HUES6 (cell line): Measurements from ENCODE around the gene C1RL.

Experiments
- H3K27ac ChIP-seq: 2 replicates; pipeline ENCODE4 v1.7.0; 2013; ENCODE audit warnings: low read depth, mild to moderate bottlenecking, low read length, inconsistent platforms
- H3K27me3 ChIP-seq: 2 replicates; pipeline ENCODE4 v1.6.1; 2013; ENCODE audit warnings: low read length; ENCODE audit not compliant: control insufficient read depth, insufficient read depth
- H3K36me3 ChIP-seq: 2 replicates; pipeline ENCODE4 v1.6.1; 2013; ENCODE audit warnings: low read length; ENCODE audit not compliant: control insufficient read depth, insufficient read depth
- H3K4me1 ChIP-seq: 2 replicates; pipeline ENCODE4 v1.6.1; 2013; ENCODE audit warnings: low read length; ENCODE audit not compliant: control insufficient read depth, insufficient read depth
- H3K4me3 ChIP-seq: 2 replicates; pipeline ENCODE4 v1.5.1; 2013; ENCODE audit warnings: low read depth, low read length
- H3K9ac ChIP-seq: one replicate; pipeline ENCODE4 v1.6.1; 2013; ENCODE audit warnings: mild to moderate bottlenecking, low read length
- H3K9me3 ChIP-seq: 2 replicates; pipeline ENCODE4 v1.6.1; 2013; ENCODE audit warnings: low read depth, low read length; ENCODE audit not compliant: control insufficient read depth, insufficient read depth

C1RL gene

GRCh38 chr12:7075939-7076338, 33.1 kb downstream of the C1RL start:
- no peaks in the 10 kb centered on the region for H3K9me3 ChIP-seq
- H3K36me3 ChIP-seq: no peaks in the 10 kb centered on the region
- no peak overlapping the region for H3K9ac ChIP-seq
- H3K27me3 ChIP-seq: no peaks in the 10 kb centered on the region; the same call in 1 of the 2 replicates
- no peak overlapping the region for H3K27ac ChIP-seq
- no peaks in the 10 kb centered on the region for H3K4me1 ChIP-seq
- H3K4me3 ChIP-seq: no peak overlapping the region

- Histone ChIP-seq H3K4me1 (no peaks in the 10 kb centered on the region), H3K9ac (no peak overlapping the region), H3K27me3 (no peaks in the 10 kb centered on the region; the same call in 1 of the 2 replicates), H3K4me3 (no peak overlapping the region), H3K9me3 (no peaks in the 10 kb centered on the region), H3K27ac (no peak overlapping the region), H3K36me3 (no peaks in the 10 kb centered on the region)
Measured at GRCh38 chr12:7075518-7075917, 33.5 kb downstream of the C1RL start.

GRCh38 chr12:7073946-7074345, 35.1 kb downstream of the C1RL start:
- Histone ChIP-seq H3K4me1 (no peaks in the 10 kb centered on the region), H3K27ac (no peak overlapping the region)

GRCh38 chr12:7072554-7072953, 36.5 kb downstream of the C1RL start:
- no peaks in the 10 kb centered on the region for H3K9me3 ChIP-seq
- no peaks in the 10 kb centered on the region for H3K36me3 ChIP-seq
- H3K27ac ChIP-seq: no peak overlapping the region
- no peak overlapping the region for H3K4me3 ChIP-seq
- H3K9ac ChIP-seq: no peak overlapping the region
- H3K27me3 ChIP-seq: no peaks in the 10 kb centered on the region; the same call in 1 of the 2 replicates
- no peaks in the 10 kb centered on the region for H3K4me1 ChIP-seq

More at GRCh38 chr12:7073946-7074345, 35.1 kb downstream of the C1RL start:
- no peaks in the 10 kb centered on the region for H3K9me3 ChIP-seq
- H3K36me3 ChIP-seq: no peaks in the 10 kb centered on the region
- H3K9ac ChIP-seq: no peak overlapping the region
- no peaks in the 10 kb centered on the region; the same call in 1 of the 2 replicates for H3K27me3 ChIP-seq
- H3K4me3 ChIP-seq: no peak overlapping the region

- Histone ChIP-seq H3K36me3 (no peaks in the 10 kb centered on the region), H3K9me3 (no peaks in the 10 kb centered on the region), H3K4me1 (no peaks in the 10 kb centered on the region), H3K27me3 (no peaks in the 10 kb centered on the region; the same call in 1 of the 2 replicates), H3K4me3 (no peak overlapping the region), H3K9ac (no peak overlapping the region), H3K27ac (no peak overlapping the region)
Measured at GRCh38 chr12:7072035-7072434, 37.0 kb downstream of the C1RL start.

- Histone ChIP-seq H3K9me3 (no peaks in the 10 kb centered on the region), H3K27me3 (no peaks in the 10 kb centered on the region; the same call in 1 of the 2 replicates), H3K4me3 (no peak overlapping the region), H3K9ac (no peak overlapping the region), H3K27ac (no peak overlapping the region), H3K36me3 (no peaks in the 10 kb centered on the region), H3K4me1 (no peaks in the 10 kb centered on the region)
Measured at GRCh38 chr12:7069386-7069785, 39.6 kb downstream of the C1RL start.

- H3K9me3 ChIP-seq: no peaks in the 10 kb centered on the region
- H3K9ac ChIP-seq: no peak overlapping the region
- no peak overlapping the region for H3K4me3 ChIP-seq
- H3K27me3 ChIP-seq: no peaks in the 10 kb centered on the region; the same call in 1 of the 2 replicates
- H3K27ac ChIP-seq: no peak overlapping the region
- H3K36me3 ChIP-seq: no peaks in the 10 kb centered on the region
- no peaks in the 10 kb centered on the region for H3K4me1 ChIP-seq
Measured at GRCh38 chr12:7068994-7069346, 40.0 kb downstream of the C1RL start.

- no peaks in the 10 kb centered on the region for H3K36me3 ChIP-seq
- no peaks in the 10 kb centered on the region for H3K4me1 ChIP-seq
- no peak overlapping the region for H3K4me3 ChIP-seq
- no peaks in the 10 kb centered on the region for H3K9me3 ChIP-seq
- no peak overlapping the region for H3K9ac ChIP-seq
- no peaks in the 10 kb centered on the region; the same call in 1 of the 2 replicates for H3K27me3 ChIP-seq
- H3K27ac ChIP-seq: no peak overlapping the region
Measured at GRCh38 chr12:7068240-7068993, 40.6 kb downstream of the C1RL start.

GRCh38 chr12:7067096-7067495, 41.9 kb downstream of the C1RL start:
- Histone ChIP-seq H3K9ac (no peak overlapping the region), H3K4me1 (no peaks in the 10 kb centered on the region), H3K9me3 (no peaks in the 10 kb centered on the region), H3K36me3 (no peaks in the 10 kb centered on the region), H3K27me3 (no peaks in the 10 kb centered on the region), H3K27ac (no peak overlapping the region), H3K4me3 (no peak overlapping the region)

GRCh38 chr12:7066596-7066995, 42.4 kb downstream of the C1RL start:
- Histone ChIP-seq H3K9ac (no peak overlapping the region), H3K4me3 (no peak overlapping the region), H3K36me3 (no peaks in the 10 kb centered on the region), H3K27ac (no peak overlapping the region), H3K27me3 (no peaks in the 10 kb centered on the region), H3K4me1 (no peaks in the 10 kb centered on the region), H3K9me3 (no peaks in the 10 kb centered on the region)

- no peak overlapping the region for H3K9ac ChIP-seq
- H3K27ac ChIP-seq: no peak overlapping the region
- no peaks in the 10 kb centered on the region for H3K27me3 ChIP-seq
- H3K36me3 ChIP-seq: no peaks in the 10 kb centered on the region
- H3K4me3 ChIP-seq: no peak overlapping the region
- H3K9me3 ChIP-seq: no peaks in the 10 kb centered on the region
- H3K4me1 ChIP-seq: peaks cover 12% of the 10 kb centered on the region
Measured at GRCh38 chr12:7065073-7065623, 43.9 kb downstream of the C1RL start.
